ENCODE results near the gene ARL15.

DNA sequence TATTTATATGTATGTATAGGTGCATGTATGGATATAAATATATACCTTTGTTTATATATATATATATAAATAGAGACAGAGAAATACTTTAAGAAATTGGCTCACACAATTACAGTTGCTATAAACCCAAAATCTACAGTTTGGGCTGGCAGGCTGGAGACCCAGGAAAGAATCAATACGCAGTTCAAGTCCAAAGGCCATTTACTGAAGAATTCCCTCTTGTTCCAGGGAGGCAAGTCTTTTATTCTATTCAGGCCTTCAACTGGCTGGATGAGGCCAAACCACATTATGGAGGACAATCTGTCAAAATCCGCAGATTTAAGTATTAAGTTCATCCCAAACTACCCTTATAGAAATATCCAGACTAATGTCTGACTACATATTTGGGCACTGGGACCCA is 144.7 kb downstream of the ARL15 start:
- TF ChIP-seq CTCF (IDR thresholded peaks at IDR 0.05; ENCODE audit: low read depth, low read length) (no peak), POLR2A (IDR thresholded peaks at IDR 0.05; ENCODE audit: extremely low read depth, insufficient read length) (no peak)
